H9 (cell line): ENCODE measurements around the gene FCHO1. TPM values are rescaled to one million over a fixed set of nuclear protein-coding genes. Genes with fewer than 3 reads are reported as not detected.

Source experiments
- DNase-seq: peaks from one replicate; pipeline ENCODE4 v3.0.0-alpha.2; 2017
- H2AFZ ChIP-seq: one replicate; pipeline ENCODE4 v1.6.1; 2013; ENCODE audit warnings: mild to moderate bottlenecking, low read length, control low read depth, moderate library complexity
- H2AK5ac ChIP-seq: 2 replicates; pipeline ENCODE4 v1.6.1; 2013; ENCODE audit warnings: low read length, control low read depth, mixed read lengths; ENCODE audit not compliant: insufficient read length
- H2BK120ac ChIP-seq: one replicate; pipeline ENCODE4 v1.6.1; 2013; ENCODE audit warnings: low read depth, mild to moderate bottlenecking, low read length, control low read depth, inconsistent platforms; ENCODE audit not compliant: poor library complexity, severe bottlenecking
- H2BK12ac ChIP-seq: 2 replicates; pipeline ENCODE4 v1.6.1; 2013; ENCODE audit warnings: low read length, control low read depth, mixed read lengths, low read depth; ENCODE audit not compliant: insufficient read length
- H2BK15ac ChIP-seq: 2 replicates; pipeline ENCODE4 v1.6.1; 2013; ENCODE audit warnings: low read depth, low read length, control low read depth
- H2BK20ac ChIP-seq: one replicate; pipeline ENCODE4 v1.6.1; 2013; ENCODE audit warnings: low read depth, mild to moderate bottlenecking, low read length, control low read depth, inconsistent platforms; ENCODE audit not compliant: poor library complexity, severe bottlenecking
- H2BK5ac ChIP-seq: 2 replicates; pipeline ENCODE4 v1.6.1; 2013; ENCODE audit warnings: low read length, control low read depth, mixed read lengths; ENCODE audit not compliant: insufficient read length
- H3K14ac ChIP-seq: 2 replicates; pipeline ENCODE4 v1.6.1; 2013; ENCODE audit warnings: low read length, control low read depth; ENCODE audit not compliant: insufficient read depth
- H3K18ac ChIP-seq: 2 replicates; pipeline ENCODE4 v1.6.1; 2013; ENCODE audit warnings: low read depth, mild to moderate bottlenecking, mixed read lengths, low read length, control low read depth; ENCODE audit not compliant: insufficient read length
- H3K23ac ChIP-seq: 2 replicates; pipeline ENCODE4 v1.6.1; 2013; ENCODE audit warnings: low read length, control low read depth, mixed read lengths, low read depth; ENCODE audit not compliant: insufficient read length
- H3K23me2 ChIP-seq: 2 replicates; pipeline ENCODE4 v1.6.1; 2013; ENCODE audit warnings: low read depth, mild to moderate bottlenecking, mixed read lengths, low read length, control low read depth; ENCODE audit not compliant: insufficient read length, poor library complexity, severe bottlenecking
- H3K27ac ChIP-seq: 2 replicates; pipeline ENCODE4 v1.5.1; 2013; ENCODE audit warnings: low read length, control low read depth, mixed read lengths, low read depth; ENCODE audit not compliant: insufficient read length
- H3K27me3 ChIP-seq: 2 replicates; pipeline ENCODE4 v1.6.1; 2013; ENCODE audit warnings: low read length, control low read depth, inconsistent platforms; ENCODE audit not compliant: insufficient read depth
- H3K4ac ChIP-seq: 2 replicates; pipeline ENCODE4 v1.6.1; 2013; ENCODE audit warnings: low read depth, mild to moderate bottlenecking, control low read depth, inconsistent platforms, low read length, moderate library complexity
- H3K4me1 ChIP-seq: 2 replicates; pipeline ENCODE4 v1.6.1; 2013; ENCODE audit warnings: low read length, control low read depth, inconsistent platforms; ENCODE audit not compliant: insufficient read depth
- H3K4me2 ChIP-seq: 2 replicates; pipeline ENCODE4 v1.6.1; 2013; ENCODE audit warnings: low read length, control low read depth, mixed read lengths; ENCODE audit not compliant: insufficient read length, insufficient read depth
- H3K56ac ChIP-seq: 2 replicates; pipeline ENCODE4 v1.6.1; 2013; ENCODE audit warnings: low read depth, mild to moderate bottlenecking, mixed read lengths, low read length, control low read depth; ENCODE audit not compliant: insufficient read length
- H3K79me1 ChIP-seq: 2 replicates; pipeline ENCODE4 v1.6.1; 2013; ENCODE audit warnings: low read depth, mild to moderate bottlenecking, moderate library complexity, low read length, control low read depth, inconsistent platforms; ENCODE audit not compliant: insufficient read depth, poor library complexity, severe bottlenecking
- H3K79me2 ChIP-seq: 2 replicates; pipeline ENCODE4 v1.6.1; 2013; ENCODE audit warnings: low read length, control low read depth, inconsistent platforms; ENCODE audit not compliant: insufficient read depth
- H3K9ac ChIP-seq: 2 replicates; pipeline ENCODE4 v1.6.1; 2013; ENCODE audit warnings: low read length, control low read depth, mixed read lengths; ENCODE audit not compliant: insufficient read length; ENCODE audit errors: extremely low read depth
- H3K9me3 ChIP-seq: one replicate; pipeline ENCODE4 v1.6.1; 2013; ENCODE audit warnings: low read depth, low read length, inconsistent platforms; ENCODE audit not compliant: control insufficient read depth
- H3T11ph ChIP-seq: one replicate; pipeline ENCODE4 v1.6.1; 2013; ENCODE audit warnings: mild to moderate bottlenecking, low read length, control low read depth, inconsistent platforms
- H4K20me1 ChIP-seq: one replicate; pipeline ENCODE4 v1.6.1; 2013; ENCODE audit not compliant: control insufficient read depth, insufficient read length, insufficient read depth
- H4K5ac ChIP-seq: 2 replicates; pipeline ENCODE4 v1.6.1; 2013; ENCODE audit warnings: low read depth, mild to moderate bottlenecking, mixed read lengths, low read length, control low read depth; ENCODE audit not compliant: insufficient read length
- H4K8ac ChIP-seq: replicated peaks from 2 replicates; pipeline ENCODE4 v1.6.1; 2013; ENCODE audit warnings: low read length, control low read depth, mixed read lengths, low read depth; ENCODE audit not compliant: insufficient read length
- H4K91ac ChIP-seq: 2 replicates; pipeline ENCODE4 v1.6.1; 2013; ENCODE audit warnings: low read depth, mild to moderate bottlenecking, moderate library complexity, mixed read lengths, low read length, control low read depth; ENCODE audit not compliant: insufficient read length
- H3K27ac Mint-ChIP-seq, 3 experiments: 2 replicates in 2 of 3; 3 replicates in 1 of 3; pipeline ENCODE4 v1.8.0; 2020 to 2021; ENCODE audit warnings: mixed read lengths in 3 of 3, mild to moderate bottlenecking in 1 of 3, moderate library complexity in 1 of 3
- H3K27me3 Mint-ChIP-seq: 2 replicates; pipeline ENCODE4 v1.8.0; 2021; ENCODE audit warnings: low read depth, mild to moderate bottlenecking, moderate library complexity, mixed read lengths
- H3K36me3 Mint-ChIP-seq, 3 experiments: 2 replicates in 2 of 3; 3 replicates in 1 of 3; pipeline ENCODE4 v1.8.0; 2020 to 2021; ENCODE audit warnings: low read depth in 3 of 3, mixed read lengths in 3 of 3; ENCODE audit not compliant: insufficient read depth in 1 of 3
- H3K4me1 Mint-ChIP-seq, 2 experiments: 2 replicates each; pipeline ENCODE4 v1.8.0; 2020; ENCODE audit warnings: mixed read lengths in 2 of 2
- H3K4me3 Mint-ChIP-seq, 2 experiments: 2 replicates in 1 of 2; 3 replicates in 1 of 2; pipeline ENCODE4 v1.8.0; 2020 to 2021; ENCODE audit warnings: mild to moderate bottlenecking in 2 of 2, mixed read lengths in 2 of 2, moderate library complexity in 1 of 2
- H3K9me3 Mint-ChIP-seq, 2 experiments: 2 replicates in 1 of 2; 3 replicates in 1 of 2; pipeline ENCODE4 v1.8.0; 2020; ENCODE audit warnings: mild to moderate bottlenecking in 2 of 2, mixed read lengths in 2 of 2, moderate library complexity in 1 of 2
- WGBS: extraction: QIAGEN DNeasy Blood & Tissue Kit; methylation state at CpG from one replicate; pipeline ENCODE4 v1.1.7; 2013; ENCODE audit warnings: missing lambda C conversion rate, low lambda C conversion rate, mixed read lengths; ENCODE audit not compliant: insufficient read length; ENCODE audit errors: extremely low coverage; 5-methylcytosine and 5-hydroxymethylcytosine counted together
- total RNA-seq: library from RNA; stranded (reverse); gene quantifications from 2 replicates; pipeline ENCODE4 v1.2.1, GENCODE V29; 2021
- TF ChIP-seq, protein P1 (sequence below): fragments of 200-600 bp; sonication (generic); conservative IDR thresholded peaks from 3 replicates; pipeline ENCODE4 v1.8.0; 2021; ENCODE audit warnings: antibody characterized with exemption, mild to moderate bottlenecking

Gene FCHO1
- total RNA-seq, 1 experiment from 2014 or later, result 13.1 TPM

DNA sequence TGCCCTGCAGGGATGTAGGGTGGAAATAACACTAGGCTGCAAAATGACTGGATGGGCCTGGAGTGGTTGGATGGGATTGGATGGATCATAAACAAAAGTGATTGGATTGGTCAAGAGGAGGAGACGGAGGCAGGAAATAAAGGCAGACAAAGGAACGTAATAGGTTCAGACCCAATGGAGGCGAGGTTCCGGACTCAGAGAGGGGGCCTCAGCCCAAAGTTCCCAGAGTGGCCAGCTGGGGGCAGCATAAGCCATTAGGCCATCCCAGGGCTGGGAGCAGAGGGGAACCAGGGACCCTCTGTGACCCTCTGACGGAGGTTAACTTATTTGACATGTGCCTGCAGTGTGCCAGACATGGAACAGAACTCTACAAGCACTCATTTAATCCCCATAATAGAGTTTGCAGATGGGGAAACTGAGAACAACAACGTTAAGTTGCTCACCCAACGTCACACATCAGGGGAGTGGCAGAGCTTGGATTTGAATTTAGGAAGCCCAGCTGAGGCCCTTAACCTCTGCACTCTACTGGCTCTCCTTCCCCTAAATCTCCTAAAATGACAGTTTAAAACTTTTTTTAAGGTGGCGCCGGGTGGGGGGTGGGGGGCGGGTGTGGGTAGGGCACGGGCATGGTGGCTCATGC, 47.3 kb upstream of the FCHO1 start:
- no CpG with 5 or more reads among the region's 11 CpGs for WGBS

More for the DNA sequence above, 47.3 kb upstream of the FCHO1 start:
- no peak overlapping the region for H4K91ac ChIP-seq
- Mint-ChIP-seq H3K4me1 (peaks cover 0 to 9% of the 10 kb centered on the region in 2 experiments; a peak in 2 of 4 replicates), H3K27me3 (peaks cover 21% of the 10 kb centered on the region), H3K9me3 (no peaks in the 10 kb centered on the region; a peak in 1 of 5 replicates), H3K36me3 (no peaks in the 10 kb centered on the region), H3K27ac (no peak overlapping the region), H3K4me3 (no peak overlapping the region; a peak in 1 of 5 replicates)
- no peaks in the 10 kb centered on the region for H3K4me1 ChIP-seq
- H3K79me1 ChIP-seq, result no peaks in the 10 kb centered on the region
- no peak overlapping the region for H3K23ac ChIP-seq
- no peaks in the 10 kb centered on the region for H3K23me2 ChIP-seq
- peaks cover 3% of the 10 kb centered on the region for H4K20me1 ChIP-seq
- no peaks in the 10 kb centered on the region for H3K9me3 ChIP-seq
- TF ChIP-seq, protein P1, sequence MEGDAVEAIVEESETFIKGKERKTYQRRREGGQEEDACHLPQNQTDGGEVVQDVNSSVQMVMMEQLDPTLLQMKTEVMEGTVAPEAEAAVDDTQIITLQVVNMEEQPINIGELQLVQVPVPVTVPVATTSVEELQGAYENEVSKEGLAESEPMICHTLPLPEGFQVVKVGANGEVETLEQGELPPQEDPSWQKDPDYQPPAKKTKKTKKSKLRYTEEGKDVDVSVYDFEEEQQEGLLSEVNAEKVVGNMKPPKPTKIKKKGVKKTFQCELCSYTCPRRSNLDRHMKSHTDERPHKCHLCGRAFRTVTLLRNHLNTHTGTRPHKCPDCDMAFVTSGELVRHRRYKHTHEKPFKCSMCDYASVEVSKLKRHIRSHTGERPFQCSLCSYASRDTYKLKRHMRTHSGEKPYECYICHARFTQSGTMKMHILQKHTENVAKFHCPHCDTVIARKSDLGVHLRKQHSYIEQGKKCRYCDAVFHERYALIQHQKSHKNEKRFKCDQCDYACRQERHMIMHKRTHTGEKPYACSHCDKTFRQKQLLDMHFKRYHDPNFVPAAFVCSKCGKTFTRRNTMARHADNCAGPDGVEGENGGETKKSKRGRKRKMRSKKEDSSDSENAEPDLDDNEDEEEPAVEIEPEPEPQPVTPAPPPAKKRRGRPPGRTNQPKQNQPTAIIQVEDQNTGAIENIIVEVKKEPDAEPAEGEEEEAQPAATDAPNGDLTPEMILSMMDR, result peak; percentile 95
- H2BK20ac ChIP-seq, result no peak overlapping the region
- H3T11ph ChIP-seq, result no peak overlapping the region
- H2AFZ ChIP-seq, result no peak overlapping the region
- peak; percentile 82 for DNase-seq
- no peak overlapping the region for H2BK5ac ChIP-seq
- no peak overlapping the region for H3K14ac ChIP-seq
- H4K5ac ChIP-seq, result no peak overlapping the region
- H4K8ac ChIP-seq, result no peak overlapping the region
- no peak overlapping the region for H3K27ac ChIP-seq
- no peak overlapping the region for H2BK15ac ChIP-seq
- H3K4me2 ChIP-seq, result no peak overlapping the region
- no peak overlapping the region for H2BK120ac ChIP-seq
- H3K4ac ChIP-seq, result no peak overlapping the region
- no peaks in the 10 kb centered on the region for H3K79me2 ChIP-seq
- H3K56ac ChIP-seq, result no peak overlapping the region
- no peak overlapping the region for H3K9ac ChIP-seq
- no peak overlapping the region for H2AK5ac ChIP-seq
- H3K27me3 ChIP-seq, result no peaks in the 10 kb centered on the region
- H2BK12ac ChIP-seq, result no peak overlapping the region
- no peak overlapping the region for H3K18ac ChIP-seq
